ENCODE measurements around the gene UBAP2.

GRCh38 chr9:34070606-34071324, 22.1 kb upstream of the UBAP2 start:
- TF ChIP-seq EZH2 (IDR thresholded peaks at IDR 0.05) (no peak), POLR2AphosphoS5 (IDR thresholded peaks at IDR 0.05; ENCODE audit: borderline replicate concordance, low read depth, low read length) (no peak), FOXP2 (optimal IDR thresholded peaks at IDR 0.05; ENCODE audit: control extremely low read depth, extremely low read length, insufficient read depth) (no peak)
